Mesothelial cell of epicardium (in vitro differentiated cells): ENCODE data around the gene PFDN1. TPM values are rescaled to one million over a fixed set of nuclear protein-coding genes. Genes with fewer than 3 reads are reported as not detected.

Source experiments
- DNase-seq, 2 experiments: peaks; one replicate each; pipeline ENCODE4 v3.0.0; 2021; ENCODE audit warnings: low spot score in 2 of 2; ENCODE audit not compliant: unreplicated experiment in 2 of 2
- H3K27ac Mint-ChIP-seq: 2 replicates; pipeline ENCODE4 v1.8.0; 2021; ENCODE audit warnings: mixed read lengths
- H3K27me3 Mint-ChIP-seq: 2 replicates; pipeline ENCODE4 v1.8.0; 2021; ENCODE audit warnings: low read depth, mixed read lengths
- H3K36me3 Mint-ChIP-seq: 2 replicates; pipeline ENCODE4 v1.8.0; 2021; ENCODE audit warnings: mixed read lengths
- H3K4me1 Mint-ChIP-seq: 2 replicates; pipeline ENCODE4 v1.8.0; 2021; ENCODE audit warnings: mixed read lengths
- H3K4me3 Mint-ChIP-seq: 2 replicates; pipeline ENCODE4 v1.8.0; 2021; ENCODE audit warnings: mild to moderate bottlenecking, moderate library complexity, mixed read lengths
- H3K9me3 Mint-ChIP-seq: 2 replicates; pipeline ENCODE4 v1.8.0; 2021; ENCODE audit warnings: mixed read lengths
- CTCF ChIP-seq: fragments of 200-600 bp; sonication (generic); IDR thresholded peaks from one replicate; pipeline ENCODE4 v1.5.0; 2021; ENCODE audit warnings: antibody characterized with exemption; ENCODE audit not compliant: unreplicated experiment
- total RNA-seq: library from RNA; stranded (reverse); gene quantifications from 3 replicates; pipeline ENCODE4 v1.2.1, GENCODE V29; 2021

The PFDN1 gene
- total RNA-seq, 1 donor from 2014 or later, result 57.2 TPM

DNA sequence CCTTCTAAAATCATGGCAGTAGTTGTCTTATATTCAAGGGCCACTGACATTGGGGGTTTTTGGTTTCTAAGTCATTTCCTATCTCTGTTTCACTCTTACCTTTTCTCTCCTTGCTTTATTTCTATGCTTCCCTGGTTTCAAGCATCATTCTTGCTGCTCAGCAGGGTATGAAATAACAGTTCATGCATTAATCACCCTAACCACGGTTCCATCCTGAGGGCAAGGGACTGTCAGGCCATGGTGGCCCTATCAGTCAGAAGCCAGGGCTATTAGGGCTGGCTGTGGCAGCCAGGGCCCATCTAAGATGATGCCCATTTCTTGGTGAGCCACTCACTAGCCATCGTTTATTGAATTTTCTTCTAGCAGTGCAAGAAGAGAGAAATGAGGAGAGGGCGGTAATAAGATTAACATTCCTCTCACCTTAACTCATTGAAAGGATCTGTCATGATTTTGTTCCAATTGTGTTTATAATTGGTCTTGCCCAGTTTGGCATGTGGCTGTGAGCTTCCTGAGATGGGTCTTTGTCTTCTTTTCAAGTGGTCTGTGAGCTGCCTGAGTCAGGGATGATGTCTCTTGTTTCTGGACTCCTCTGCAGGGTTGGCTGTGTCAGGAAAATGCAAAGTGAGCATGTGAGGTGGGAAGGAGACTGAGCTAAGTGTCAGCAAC is 82.7 kb downstream of the PFDN1 start:
- Mint-ChIP-seq H3K9me3 (no peaks in the 10 kb centered on the region), H3K36me3 (no peaks in the 10 kb centered on the region), H3K27ac (no peak overlapping the region), H3K4me3 (no peak overlapping the region), H3K27me3 (no peaks in the 10 kb centered on the region), H3K4me1 (no peaks in the 10 kb centered on the region)
- TF ChIP-seq CTCF, result no peak
- DNase-seq, result no peak

DNA sequence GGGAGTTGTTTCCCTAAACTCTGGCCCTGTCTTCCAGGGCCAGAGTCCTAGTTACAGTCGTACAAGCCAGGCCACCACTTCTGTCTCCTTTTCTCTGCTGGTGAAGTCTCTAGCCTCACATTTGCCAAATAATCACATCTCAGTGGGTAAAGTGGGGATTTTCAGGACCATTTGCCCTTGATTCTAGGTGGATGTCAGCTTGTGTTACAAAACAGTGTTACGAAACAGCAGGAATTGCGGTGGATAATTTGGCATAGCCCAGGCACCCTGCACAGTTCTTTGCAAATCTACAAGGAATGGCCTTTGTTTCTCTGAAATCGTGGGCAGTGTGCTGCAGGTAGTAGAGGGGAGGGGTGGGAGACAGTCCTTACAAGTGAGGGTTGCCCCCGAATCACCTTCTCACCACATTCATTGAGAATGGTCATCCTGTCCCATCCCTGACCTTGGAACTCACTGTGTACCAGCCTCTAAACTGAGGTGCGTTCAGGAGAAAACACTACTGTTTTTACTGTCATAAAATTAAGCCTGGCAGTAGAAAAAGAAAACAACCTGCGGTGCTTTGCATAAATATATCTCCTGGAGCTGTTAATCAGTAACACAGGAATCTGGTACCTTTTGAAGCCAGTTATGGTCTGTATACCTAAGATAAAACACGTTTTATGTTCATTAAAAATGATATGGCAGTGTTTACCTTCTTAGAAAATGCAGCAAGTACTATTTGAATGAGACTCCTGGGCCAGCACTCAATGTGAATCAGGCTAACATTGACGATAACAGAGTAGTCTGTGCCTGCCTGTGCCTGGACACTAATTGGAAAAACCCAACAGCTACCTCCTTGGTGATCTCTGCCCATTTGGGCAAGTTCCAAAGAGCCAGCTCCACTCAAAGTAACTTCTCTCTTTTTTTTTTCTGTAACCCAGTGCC is 83.6 kb downstream of the PFDN1 start:
- Mint-ChIP-seq H3K36me3 (no peaks in the 10 kb centered on the region), H3K9me3 (no peaks in the 10 kb centered on the region), H3K27me3 (no peaks in the 10 kb centered on the region), H3K4me1 (no peaks in the 10 kb centered on the region), H3K4me3 (no peak overlapping the region), H3K27ac (no peak overlapping the region)
- no peak for DNase-seq
- no peak for TF ChIP-seq CTCF

- H3K27ac Mint-ChIP-seq, result no peak overlapping the region
- no peak for DNase-seq
- no peaks in the 10 kb centered on the region for H3K27me3 Mint-ChIP-seq
- H3K9me3 Mint-ChIP-seq, result no peaks in the 10 kb centered on the region
- no peak for TF ChIP-seq CTCF
- no peak overlapping the region for H3K4me3 Mint-ChIP-seq
- H3K4me1 Mint-ChIP-seq, result no peaks in the 10 kb centered on the region
- H3K36me3 Mint-ChIP-seq, result no peaks in the 10 kb centered on the region
Measured at GRCh38 chr5:140217299-140218026, 85.4 kb downstream of the PFDN1 start.

GRCh38 chr5:140216478-140217074 is 86.3 kb downstream of the PFDN1 start:
- TF ChIP-seq CTCF, result no peak
- no peak overlapping the region for H3K4me3 Mint-ChIP-seq
- no peak overlapping the region for H3K27ac Mint-ChIP-seq
- DNase-seq, result no peak
- no peaks in the 10 kb centered on the region for H3K36me3 Mint-ChIP-seq
- no peaks in the 10 kb centered on the region for H3K9me3 Mint-ChIP-seq
- no peaks in the 10 kb centered on the region for H3K4me1 Mint-ChIP-seq
- H3K27me3 Mint-ChIP-seq, result no peaks in the 10 kb centered on the region

DNA sequence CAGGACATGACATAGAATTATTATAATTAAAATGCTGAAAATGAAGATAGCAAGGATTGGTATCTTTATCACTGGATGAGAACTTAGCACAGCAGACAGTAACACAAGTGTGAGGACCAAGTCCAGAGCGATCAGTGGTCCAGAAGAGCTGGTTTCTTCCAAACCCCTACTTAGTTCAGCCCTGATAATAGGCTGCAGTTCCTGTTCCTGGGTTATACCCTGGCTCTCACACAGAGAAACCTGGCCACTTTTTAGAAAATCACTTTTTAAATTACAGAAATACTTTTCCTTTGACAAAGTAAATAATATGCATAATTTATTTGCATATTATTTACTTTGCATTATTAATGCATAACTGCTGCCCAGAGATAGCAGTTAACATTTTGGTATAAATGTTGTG is 87.6 kb downstream of the PFDN1 start:
- H3K9me3 Mint-ChIP-seq, result no peaks in the 10 kb centered on the region
- H3K36me3 Mint-ChIP-seq, result no peaks in the 10 kb centered on the region
- no peak for TF ChIP-seq CTCF
- H3K27me3 Mint-ChIP-seq, result no peaks in the 10 kb centered on the region
- H3K27ac Mint-ChIP-seq, result no peak overlapping the region
- no peaks in the 10 kb centered on the region for H3K4me1 Mint-ChIP-seq
- DNase-seq, result no peak
- H3K4me3 Mint-ChIP-seq, result no peak overlapping the region
